Mesodermal cell (in vitro differentiated cells): ENCODE results near the gene FBXO9.

Experiments
- H3K27ac ChIP-seq: 2 replicates; pipeline ENCODE4 v1.7.0; 2013; ENCODE audit warnings: mild to moderate bottlenecking, low read depth, low read length, moderate library complexity; ENCODE audit not compliant: severe bottlenecking
- H3K36me3 ChIP-seq: 2 replicates; pipeline ENCODE4 v1.7.1; 2013; ENCODE audit warnings: mild to moderate bottlenecking, low read length, moderate library complexity; ENCODE audit not compliant: control insufficient read depth, insufficient read depth
- H3K4me1 ChIP-seq: one replicate; pipeline ENCODE4 v1.7.1; 2013; ENCODE audit warnings: mild to moderate bottlenecking, low read length; ENCODE audit not compliant: insufficient read depth, control insufficient read depth, poor library complexity, severe bottlenecking
- H3K4me3 ChIP-seq: 2 replicates; pipeline ENCODE4 v1.7.0; 2013; ENCODE audit warnings: low read length, control low read depth, mild to moderate bottlenecking; ENCODE audit not compliant: insufficient read depth, poor library complexity, severe bottlenecking; ENCODE audit errors: extremely low read depth
- H3K9me3 ChIP-seq: 2 replicates; pipeline ENCODE4 v1.7.1; 2013; ENCODE audit warnings: mild to moderate bottlenecking, low read length, moderate library complexity; ENCODE audit not compliant: control insufficient read depth
- WGBS, 2 experiments: methylation state at CpG; one replicate each; pipeline ENCODE4 v1.1.5; 2013; ENCODE audit warnings: missing lambda C conversion rate in 2 of 2; ENCODE audit not compliant: insufficient coverage in 2 of 2; 5-methylcytosine and 5-hydroxymethylcytosine counted together

The FBXO9 gene

DNA sequence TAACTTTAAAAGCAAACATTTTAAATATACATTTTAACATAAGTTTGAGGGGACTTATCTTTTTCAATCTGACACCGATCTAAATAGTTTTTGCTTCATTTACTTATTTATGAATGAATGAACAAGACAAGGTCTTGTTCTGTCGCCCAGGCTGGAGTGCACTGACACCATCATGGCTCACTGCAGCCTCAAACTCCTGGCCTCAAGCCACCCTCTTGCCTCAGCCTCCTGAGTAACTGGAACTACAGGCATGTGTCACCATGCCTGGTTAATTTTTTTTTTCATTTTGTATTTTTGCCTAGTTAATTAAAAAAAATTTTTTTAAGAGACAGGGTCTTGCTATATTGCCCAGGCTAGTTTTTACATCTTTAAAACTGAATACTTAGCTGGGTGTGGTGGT is 25.4 kb downstream of the FBXO9 start:
- no peaks in the 10 kb centered on the region for H3K9me3 ChIP-seq
- no peaks in the 10 kb centered on the region for H3K4me1 ChIP-seq
- H3K27ac ChIP-seq = no peak overlapping the region
- H3K4me3 ChIP-seq = no peak overlapping the region
- 100% methylated on average over 1 of the region's 2 CpGs; no CpG with 5 or more reads in 1 of the 2 experiments for WGBS, 2 experiments
- peaks cover 69% of the 10 kb centered on the region for H3K36me3 ChIP-seq

DNA sequence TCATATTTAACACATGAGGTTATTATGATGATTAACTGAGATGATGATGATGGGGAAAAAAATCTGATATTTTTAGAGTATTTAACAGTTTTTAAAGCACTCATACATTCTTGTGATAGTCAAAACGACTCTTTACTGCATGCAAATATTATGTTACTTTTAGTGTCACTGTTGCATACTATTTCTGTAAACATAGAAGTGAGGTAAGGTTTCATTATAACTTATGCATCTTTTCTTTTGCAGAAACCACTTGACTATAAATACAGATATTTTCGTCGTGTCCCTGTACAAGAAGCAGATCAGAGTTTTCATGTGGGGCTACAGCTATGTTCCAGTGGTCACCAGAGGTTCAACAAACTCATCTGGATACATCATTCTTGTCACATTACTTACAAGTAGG is 30.1 kb downstream of the FBXO9 start:
- H3K27ac ChIP-seq = no peak overlapping the region
- WGBS, 2 experiments = 93 to 100% methylated on average over 2 of the region's 3 CpGs
- no peak overlapping the region for H3K4me3 ChIP-seq
- H3K9me3 ChIP-seq = no peaks in the 10 kb centered on the region
- H3K36me3 ChIP-seq = peaks cover 62% of the 10 kb centered on the region
- no peaks in the 10 kb centered on the region for H3K4me1 ChIP-seq

DNA sequence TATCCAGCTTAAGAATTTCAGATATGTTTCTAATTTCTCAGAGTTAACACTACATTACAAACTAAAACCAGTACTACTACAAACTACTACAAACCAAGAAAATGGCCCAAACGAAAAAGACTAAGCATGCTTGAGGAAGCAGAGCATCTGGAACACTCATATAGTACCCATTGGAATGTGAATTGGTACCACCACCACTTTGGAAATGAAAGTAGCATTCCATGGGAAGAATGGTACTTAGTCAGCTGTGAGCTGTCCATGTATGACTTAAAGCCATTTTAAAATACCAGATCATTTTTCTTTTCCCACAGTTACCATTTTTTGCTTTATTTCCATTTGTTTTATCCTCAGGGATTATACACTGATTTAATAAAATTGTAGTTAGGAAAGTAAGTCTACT is 30.5 kb downstream of the FBXO9 start:
- H3K9me3 ChIP-seq = no peaks in the 10 kb centered on the region
- H3K4me1 ChIP-seq = no peaks in the 10 kb centered on the region
- H3K4me3 ChIP-seq = no peak overlapping the region
- peaks cover 59% of the 10 kb centered on the region for H3K36me3 ChIP-seq
- H3K27ac ChIP-seq = no peak overlapping the region
- 83% methylated on average over 1 of the region's 1 CpG; no CpG with 5 or more reads in 1 of the 2 experiments for WGBS, 2 experiments

DNA sequence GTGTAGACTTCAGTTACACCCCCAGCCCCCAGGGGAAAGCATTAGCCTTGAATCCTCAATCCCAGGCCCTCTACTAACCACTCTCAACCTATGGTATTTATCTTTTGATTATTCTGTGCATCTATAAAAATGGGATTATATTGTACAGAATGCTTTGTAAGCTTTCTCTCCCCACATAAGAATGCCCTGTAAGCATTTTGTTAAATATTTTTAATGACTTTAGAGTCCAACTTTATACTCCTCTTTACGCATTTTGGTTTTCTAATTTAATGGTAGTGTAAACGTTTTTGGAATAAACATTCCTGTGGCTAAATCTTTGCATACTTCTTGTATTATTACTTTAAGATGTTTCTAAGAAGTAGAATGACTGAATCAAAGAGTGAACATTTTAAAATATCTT is 35.4 kb downstream of the FBXO9 start:
- WGBS, 2 experiments = no CpG with 5 or more reads among the region's 2 CpGs
- Histone ChIP-seq H3K4me3 (no peak overlapping the region), H3K36me3 (peaks cover 35% of the 10 kb centered on the region), H3K9me3 (no peaks in the 10 kb centered on the region), H3K27ac (no peak overlapping the region), H3K4me1 (no peaks in the 10 kb centered on the region)

DNA sequence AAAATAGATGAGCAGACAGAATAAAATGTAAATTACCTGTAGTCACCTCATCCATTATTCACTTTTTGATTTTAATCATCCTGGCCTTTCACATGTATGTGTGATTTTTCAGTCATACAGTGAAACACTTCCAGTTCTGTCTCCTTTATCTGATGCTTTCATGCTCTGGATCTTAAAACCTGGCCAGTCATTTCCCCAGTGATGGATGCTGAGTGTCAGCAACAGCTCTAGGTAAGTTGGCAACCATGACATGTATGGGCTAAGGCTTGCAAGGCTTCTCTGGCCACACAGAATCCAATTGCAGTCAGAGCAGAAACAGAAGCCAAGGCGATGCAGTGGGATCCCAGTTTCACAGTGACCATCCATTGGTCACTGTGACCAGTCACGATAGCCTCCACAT is 35.8 kb downstream of the FBXO9 start:
- WGBS, 2 experiments = 100% methylated on average over 1 to 2 of the region's 2 CpGs
- H3K9me3 ChIP-seq = no peaks in the 10 kb centered on the region
- H3K4me3 ChIP-seq = no peak overlapping the region
- no peaks in the 10 kb centered on the region for H3K4me1 ChIP-seq
- H3K36me3 ChIP-seq = peaks cover 30% of the 10 kb centered on the region
- H3K27ac ChIP-seq = no peak overlapping the region

DNA sequence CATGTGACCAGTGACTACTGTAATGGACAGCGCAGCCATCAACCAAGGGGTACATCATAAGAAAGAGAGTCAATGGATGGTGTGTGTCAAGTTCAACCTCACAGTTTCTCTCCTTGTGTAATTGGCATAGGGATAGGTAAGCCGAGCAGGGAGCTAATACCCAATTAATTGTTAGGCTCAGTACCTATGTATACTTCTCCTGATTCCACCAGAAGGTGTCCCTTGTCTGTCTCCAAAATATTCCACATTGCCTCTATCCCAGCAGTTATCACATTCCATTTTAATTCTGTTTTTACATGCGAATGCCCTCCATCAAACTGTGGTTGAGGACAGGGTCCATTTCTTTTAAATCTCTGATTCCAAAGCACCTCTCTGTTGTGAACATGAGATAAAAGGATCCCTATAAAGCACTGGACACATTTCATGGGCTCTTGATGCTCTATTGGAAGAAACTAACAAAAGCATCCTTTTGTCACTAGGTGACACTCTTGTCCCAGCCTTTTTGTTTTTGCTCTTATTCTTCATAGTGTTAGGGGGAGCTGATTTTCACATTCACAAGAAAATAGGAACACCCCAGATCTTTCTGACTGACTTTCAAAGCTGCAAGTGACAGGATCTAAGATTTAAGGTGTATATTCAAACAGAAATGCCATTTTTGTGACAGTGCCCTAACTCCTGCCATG is 38.9 kb downstream of the FBXO9 start:
- no peaks in the 10 kb centered on the region for H3K4me1 ChIP-seq
- no peak overlapping the region for H3K27ac ChIP-seq
- H3K4me3 ChIP-seq = no peak overlapping the region
- no peaks in the 10 kb centered on the region for H3K9me3 ChIP-seq
- WGBS, 2 experiments = 89 to 100% methylated on average over 2 to 3 of the region's 3 CpGs
- peaks cover 14% of the 10 kb centered on the region for H3K36me3 ChIP-seq

DNA sequence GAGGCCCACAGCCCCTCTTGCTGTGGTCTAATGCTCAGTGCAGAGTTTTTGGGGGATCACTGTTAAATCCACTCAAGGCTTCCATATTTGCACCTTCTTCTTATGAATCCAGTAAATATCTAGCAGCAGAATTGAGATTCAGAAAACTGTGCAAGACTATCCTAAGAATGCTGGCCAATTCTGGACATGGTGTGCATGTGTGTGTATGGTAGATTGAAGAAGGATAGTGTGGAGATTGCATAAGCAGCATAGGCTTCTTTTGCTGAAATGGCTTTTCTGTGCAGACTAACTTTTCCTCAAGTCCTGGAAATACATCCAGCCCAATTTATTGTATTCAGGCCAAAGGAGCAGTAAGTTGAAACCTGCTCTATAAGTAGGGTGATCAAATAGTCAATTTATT is 39.7 kb downstream of the FBXO9 start:
- H3K36me3 ChIP-seq = peaks cover 14% of the 10 kb centered on the region
- H3K4me1 ChIP-seq = no peaks in the 10 kb centered on the region
- H3K27ac ChIP-seq = no peak overlapping the region
- H3K4me3 ChIP-seq = no peak overlapping the region
- H3K9me3 ChIP-seq = no peaks in the 10 kb centered on the region

DNA sequence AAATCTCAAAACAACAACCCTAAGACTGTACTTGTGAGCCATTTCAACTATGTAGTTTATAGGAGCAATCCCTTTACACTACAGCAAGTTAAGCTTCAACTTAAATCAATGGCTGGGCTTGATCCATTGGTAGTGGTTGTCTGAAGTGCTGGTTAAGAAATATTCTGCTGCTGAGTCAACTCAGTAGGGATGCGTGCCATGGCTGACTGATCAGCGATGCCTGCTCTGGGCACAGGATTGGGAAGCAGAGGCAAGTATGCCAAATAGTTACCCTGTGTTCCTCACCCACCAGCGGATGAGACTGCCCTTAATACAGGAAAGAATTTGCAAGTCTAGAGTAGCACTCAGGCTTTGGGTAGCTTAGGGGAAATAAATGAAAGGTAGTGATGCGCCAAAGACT is 41.9 kb downstream of the FBXO9 start:
- WGBS, 2 experiments = 78 to 100% methylated on average over 2 of the region's 4 CpGs
- H3K4me1 ChIP-seq = no peaks in the 10 kb centered on the region
- no peaks in the 10 kb centered on the region for H3K9me3 ChIP-seq
- no peak overlapping the region for H3K4me3 ChIP-seq
- no peak overlapping the region for H3K27ac ChIP-seq
- H3K36me3 ChIP-seq = peaks cover under 1% of the 10 kb centered on the region

DNA sequence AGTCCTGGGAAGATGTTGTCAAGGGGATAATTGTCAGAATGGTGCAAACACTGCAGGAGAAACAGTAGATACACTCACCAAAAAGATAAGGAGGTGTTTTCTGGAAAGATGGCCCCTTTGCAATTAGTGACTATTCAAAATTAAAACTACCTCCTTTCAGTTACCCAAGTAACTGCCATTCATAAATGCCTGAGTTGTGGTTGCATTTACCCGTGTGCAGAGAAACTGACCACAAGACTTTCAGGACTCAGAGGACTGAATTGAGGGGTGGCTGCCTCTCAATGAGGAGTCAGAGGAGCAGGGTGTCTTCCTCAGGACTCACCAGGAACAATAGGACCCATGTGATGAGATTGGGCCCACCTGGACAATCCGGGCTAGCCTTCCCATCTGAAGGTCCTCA is 44.4 kb downstream of the FBXO9 start:
- no peaks in the 10 kb centered on the region for H3K36me3 ChIP-seq
- no peaks in the 10 kb centered on the region for H3K4me1 ChIP-seq
- WGBS, 2 experiments = 100% methylated on average over 1 of the region's 2 CpGs; no CpG with 5 or more reads in 1 of the 2 experiments

DNA sequence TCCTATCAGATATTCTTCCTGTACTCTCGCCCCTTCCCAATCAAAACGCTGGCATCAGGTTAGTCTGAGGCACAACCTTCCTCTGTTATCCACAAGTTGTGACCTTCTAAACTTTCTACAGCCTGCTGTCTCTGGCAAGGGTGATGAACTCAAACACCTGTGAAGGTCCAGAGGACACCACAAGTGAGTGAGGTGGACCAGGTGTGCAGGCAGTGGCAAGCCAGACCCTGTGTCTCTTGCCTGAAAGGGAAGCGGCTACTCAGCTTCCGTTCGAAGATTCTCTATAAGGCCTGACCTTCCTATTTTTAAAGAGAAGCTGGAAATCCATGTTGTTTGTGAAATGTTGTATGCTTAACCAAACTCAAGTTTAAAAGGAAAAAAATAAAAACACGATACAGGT is 46.7 kb downstream of the FBXO9 start:
- Histone ChIP-seq H3K4me1 (no peaks in the 10 kb centered on the region), H3K27ac (no peak overlapping the region)

More for the DNA sequence above, 44.4 kb downstream of the FBXO9 start:
- Histone ChIP-seq H3K4me3 (no peak overlapping the region), H3K27ac (no peak overlapping the region), H3K9me3 (no peaks in the 10 kb centered on the region)

DNA sequence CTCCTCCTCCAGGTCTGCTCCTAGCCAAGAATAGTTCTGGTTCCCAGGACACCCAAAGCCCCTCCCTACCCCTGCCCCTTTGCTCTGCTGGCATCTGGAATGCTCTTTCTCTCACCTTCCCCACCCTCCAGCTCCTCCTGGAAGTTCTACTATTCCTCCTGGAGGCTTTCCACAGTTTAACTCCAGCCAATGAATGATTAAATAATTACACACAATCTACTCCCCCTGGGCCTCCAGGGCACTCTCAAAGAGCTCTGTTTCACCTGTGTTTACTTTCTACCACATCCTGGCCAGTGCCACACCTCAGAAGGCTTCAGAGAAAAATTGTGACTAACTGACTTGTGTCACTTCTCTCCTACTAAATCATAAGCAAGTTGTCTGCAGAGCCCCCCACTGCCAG is 47.2 kb downstream of the FBXO9 start:
- H3K4me3 ChIP-seq = no peak overlapping the region
- H3K27ac ChIP-seq = no peak overlapping the region
- H3K9me3 ChIP-seq = peaks cover 8% of the 10 kb centered on the region
- H3K36me3 ChIP-seq = no peaks in the 10 kb centered on the region
- H3K4me1 ChIP-seq = no peaks in the 10 kb centered on the region

More for the DNA sequence above, 46.7 kb downstream of the FBXO9 start:
- H3K4me3 ChIP-seq = no peak overlapping the region
- 93 to 94% methylated on average over 3 to 6 of the region's 6 CpGs for WGBS, 2 experiments
- H3K36me3 ChIP-seq = no peaks in the 10 kb centered on the region
- peaks cover 8% of the 10 kb centered on the region for H3K9me3 ChIP-seq
